Measurements from ENCODE around the gene POLD1.
"Not testable (repeated sequence)": the region's sequence is repeated elsewhere in the genome, so short reads cannot be mapped to it uniquely, and the experiment has no call there.

Gene POLD1

DNA sequence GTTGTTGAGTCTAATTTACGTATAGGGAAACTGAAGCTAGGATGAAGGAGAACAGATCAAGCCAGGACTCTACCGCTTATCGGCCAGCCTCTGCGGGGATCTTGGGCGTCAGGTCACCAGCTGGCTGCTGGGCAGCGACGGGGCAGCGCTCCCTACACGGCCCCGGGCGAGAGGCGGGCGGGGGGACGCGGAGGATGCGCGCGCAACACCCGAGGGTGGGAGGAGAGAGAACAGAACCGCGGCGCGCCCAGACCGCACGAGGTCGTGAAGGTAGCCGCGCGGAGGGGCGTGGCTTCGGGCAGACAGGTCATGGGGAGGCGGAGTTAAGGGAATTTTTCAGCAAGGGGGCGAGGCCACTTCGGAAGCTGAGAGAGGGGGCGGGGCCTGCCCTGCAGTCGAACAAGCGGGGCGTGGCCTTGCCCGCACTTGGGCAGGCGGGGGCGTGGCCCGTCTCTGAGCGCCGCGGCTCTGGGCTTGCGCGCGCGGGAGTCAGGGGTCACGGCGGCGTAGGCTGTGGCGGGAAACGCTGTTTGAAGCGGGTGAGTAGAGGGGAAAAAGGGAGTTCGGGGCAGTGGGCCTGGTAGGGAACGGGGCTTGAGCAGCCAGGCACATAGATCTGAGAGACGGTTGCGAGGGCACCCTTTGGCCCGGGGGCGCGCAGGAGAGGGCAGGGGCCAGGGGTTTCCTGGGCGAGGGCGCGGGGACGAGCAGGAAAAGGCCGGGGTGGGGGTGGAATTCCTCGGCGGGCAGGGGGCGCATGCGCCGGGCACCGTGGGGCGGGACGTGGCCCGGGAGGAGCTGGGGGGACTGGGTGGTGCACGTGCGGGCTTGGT lies at the start of gene POLD1:
Gene POLD1, plus strand, starts transcription at position 496 of the 833 bp plus-strand sequence. CDS start 14,505 bp downstream, outside the sequence.
- peak; percentile 99 for DNase-seq (ENCODE audit: low read depth in 2 of 2)

GRCh38 chr19:50334741-50335421 lies 49.3 kb upstream of the POLD1 start:
- DNase-seq (ENCODE audit: low read depth in 2 of 2) = no peak

- not testable (repeated sequence) for DNase-seq (ENCODE audit: low read depth in 2 of 2)
Measured at GRCh38 chr19:50337031-50337430, 47.1 kb upstream of the POLD1 start.

- no peak for DNase-seq (ENCODE audit: low read depth in 2 of 2)
Measured at GRCh38 chr19:50340331-50340730, 43.8 kb upstream of the POLD1 start.

- DNase-seq (ENCODE audit: low read depth in 2 of 2) = no peak
Measured at GRCh38 chr19:50341091-50341564, 43.0 kb upstream of the POLD1 start.

DNA sequence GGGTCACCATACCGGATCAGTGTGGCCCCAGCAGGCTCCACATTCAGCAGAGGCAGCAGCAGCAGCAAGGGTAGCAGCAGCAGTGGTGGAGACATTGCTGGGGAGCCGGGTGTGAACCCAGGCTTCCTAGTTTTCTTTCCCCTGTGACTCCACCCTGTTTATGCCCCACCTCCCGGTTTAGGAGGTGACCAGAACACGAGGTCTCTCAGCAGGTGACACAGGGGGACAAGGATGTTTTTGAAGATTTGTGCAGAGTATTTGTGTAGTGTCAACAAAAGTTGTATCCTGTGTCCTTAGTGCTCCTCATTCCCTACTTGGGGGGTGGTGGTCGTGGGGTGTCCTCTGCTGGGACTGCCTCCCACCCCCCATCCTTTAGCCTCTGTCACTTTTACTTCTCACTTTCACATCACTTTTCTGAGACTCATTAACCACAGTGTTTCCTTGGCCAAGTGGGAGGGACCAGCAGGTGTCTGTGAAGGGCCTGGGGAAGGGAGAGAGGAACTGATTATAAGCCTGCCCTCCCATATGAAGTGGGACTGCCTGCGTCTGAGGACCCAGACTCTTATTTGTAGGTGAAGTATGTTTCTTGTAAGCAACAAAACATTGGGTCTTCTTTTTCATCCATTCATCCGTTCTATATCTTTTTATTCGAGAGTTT lies 39.4 kb upstream of the POLD1 start:
- DNase-seq (ENCODE audit: low read depth in 2 of 2) = no peak

GRCh38 chr19:50347089-50347581 lies 37.0 kb upstream of the POLD1 start:
- DNase-seq (ENCODE audit: low read depth in 2 of 2) = not testable (repeated sequence)

- no peak for DNase-seq (ENCODE audit: low read depth in 2 of 2)
Measured at GRCh38 chr19:50349277-50350057, 34.7 kb upstream of the POLD1 start.

- DNase-seq (ENCODE audit: low read depth in 2 of 2) = no peak
Measured at GRCh38 chr19:50352242-50352641, 31.9 kb upstream of the POLD1 start.

- DNase-seq (ENCODE audit: low read depth in 2 of 2) = not testable (repeated sequence)
Measured at GRCh38 chr19:50353487-50353880, 30.7 kb upstream of the POLD1 start.

GRCh38 chr19:50356691-50357177 lies 27.4 kb upstream of the POLD1 start:
- DNase-seq (ENCODE audit: low read depth in 2 of 2) = no peak

- peak; percentile 80 to 81 for DNase-seq (ENCODE audit: low read depth in 2 of 2)
Measured at GRCh38 chr19:50357178-50358100, 26.7 kb upstream of the POLD1 start.

GRCh38 chr19:50358483-50359327 lies 25.4 kb upstream of the POLD1 start:
- peak; percentile 61 to 62 for DNase-seq (ENCODE audit: low read depth in 2 of 2)

DNA sequence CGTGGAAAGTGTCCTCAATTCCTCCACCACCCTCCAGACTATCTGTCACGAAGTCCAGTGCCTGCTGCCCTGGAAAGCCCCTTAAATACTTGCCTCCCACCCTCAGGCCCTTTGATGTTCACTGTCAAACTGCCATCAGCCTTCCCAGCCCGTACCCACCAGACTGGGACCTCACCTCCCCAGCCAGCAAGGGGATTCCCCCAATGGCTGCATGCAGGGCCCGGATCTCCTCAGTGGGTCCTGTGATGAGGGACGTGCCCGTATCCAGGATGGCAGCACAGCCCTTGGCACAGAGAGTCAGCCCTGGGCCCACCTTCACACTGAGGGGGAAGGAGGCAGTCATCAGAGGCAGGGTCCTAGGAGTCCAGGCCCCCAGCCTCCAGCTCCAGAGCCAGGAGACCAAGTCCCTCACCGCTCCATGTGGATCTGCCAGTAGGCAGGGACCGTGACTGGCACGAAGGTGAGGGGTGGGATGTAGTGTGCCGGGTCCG lies 24.8 kb upstream of the POLD1 start:
- DNase-seq (ENCODE audit: low read depth in 2 of 2) = no peak

DNA sequence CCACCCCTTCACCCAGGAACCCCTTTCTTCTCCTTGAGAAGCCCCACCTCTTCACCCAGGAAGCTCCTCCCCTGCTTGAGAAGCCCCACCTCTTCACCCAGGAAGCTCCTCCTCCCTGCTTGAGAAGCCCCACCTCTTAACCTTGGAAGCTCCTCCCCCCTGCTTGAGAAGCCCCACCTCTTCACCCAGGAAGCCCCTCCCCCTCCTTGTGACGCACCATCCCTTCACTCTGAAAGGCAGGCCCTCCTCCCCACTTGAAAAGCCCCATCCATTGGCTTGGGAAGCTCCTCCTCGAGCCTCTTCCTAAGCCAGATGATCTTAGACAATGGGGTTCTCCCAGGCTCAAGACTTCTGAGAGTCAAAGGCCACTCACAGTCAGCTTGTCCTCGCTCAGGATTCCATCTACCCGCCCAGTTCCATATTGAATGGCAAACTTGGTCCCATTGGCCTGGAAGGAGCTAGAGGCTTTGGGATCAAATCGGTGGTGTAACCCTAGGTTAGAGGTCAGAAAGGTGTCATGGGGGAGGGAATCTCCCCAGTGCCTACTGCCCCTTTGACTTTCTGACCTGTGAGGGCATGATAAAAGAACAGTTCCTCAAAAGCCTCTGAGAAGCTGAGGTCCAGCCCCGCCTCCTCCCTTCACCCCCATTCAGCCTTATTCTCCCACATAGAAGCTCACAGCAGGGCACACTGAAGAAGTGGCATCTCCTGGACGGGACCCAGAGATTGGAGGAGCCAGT lies 22.7 kb upstream of the POLD1 start:
- DNase-seq (ENCODE audit: low read depth in 2 of 2) = no peak

- no peak for DNase-seq (ENCODE audit: low read depth in 2 of 2)
Measured at GRCh38 chr19:50362030-50362412, 22.1 kb upstream of the POLD1 start.

GRCh38 chr19:50362656-50363424 lies 21.3 kb upstream of the POLD1 start:
- no peak for DNase-seq (ENCODE audit: low read depth in 2 of 2)
